HepG2 (cell line): ENCODE data around the gene SPPL3.

Source experiments
- NFYB ChIP-seq: sonication (generic); formaldehyde crosslinking; IDR thresholded peaks from 2 replicates; pipeline ENCODE4 v1.4.0; 2020; ENCODE audit warnings: missing genetic modification reagents
- TOE1 ChIP-seq: sonication (generic); formaldehyde crosslinking; IDR thresholded peaks from 2 replicates; pipeline ENCODE4 v1.4.0; 2020; ENCODE audit warnings: mild to moderate bottlenecking, missing genetic modification reagents

DNA sequence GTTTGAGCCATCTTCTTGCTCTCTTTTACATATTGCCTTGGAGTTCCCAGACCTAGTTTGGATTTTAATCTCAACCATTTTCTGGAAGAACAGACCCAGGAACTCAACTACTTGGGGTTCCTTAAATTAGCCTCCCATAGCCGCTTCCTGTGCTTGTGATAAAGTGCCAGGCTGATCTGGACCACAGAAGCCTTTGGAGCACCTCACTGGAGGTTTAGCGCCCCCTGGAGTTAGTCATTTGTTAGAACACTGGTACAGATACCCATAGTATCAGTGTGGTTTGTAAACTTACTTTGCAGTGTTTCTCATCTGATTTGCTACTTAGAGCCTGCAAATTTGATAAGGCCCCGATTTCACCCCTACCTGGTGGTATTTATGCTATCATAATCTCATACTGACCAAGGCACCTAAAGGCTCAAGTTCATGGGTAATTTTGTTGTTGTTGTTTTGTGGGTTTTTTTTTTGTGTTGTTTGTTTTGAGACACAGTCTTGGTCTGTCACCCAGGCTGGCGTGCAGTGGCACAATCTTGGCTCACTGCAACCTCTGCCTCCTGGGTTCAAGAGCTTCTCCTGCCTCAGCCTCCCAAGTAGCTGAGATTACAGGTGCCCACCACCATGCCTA is 190.2 kb downstream of the SPPL3 start:
- TF ChIP-seq NFYB (CRISPR knock-in tag) (no peak), TOE1 (CRISPR knock-in tag) (no peak)
